ENCODE measurements around the gene ZNF439. TPM values are rescaled to one million over a fixed set of nuclear protein-coding genes. Genes with fewer than 3 reads are reported as not detected.

The ZNF439 gene
- total and polyA plus RNA-seq, 2 of the 13 experiments (the other 11 are each of a cell fraction or from before 2014, with no cell fraction given): 2.9 to 4.9 TPM

GRCh38 chr19:11881151-11881800 is 32.8 kb downstream of the ZNF439 start (continued):
- TF ChIP-seq AGO1 (IDR thresholded peaks at IDR 0.05; ENCODE audit: low read depth, low read length, poor library complexity, severe bottlenecking) (no peak), TFAP4 (IDR thresholded peaks at IDR 0.05; ENCODE audit: borderline replicate concordance, low read depth) (no peak)

- no peak overlapping the region for H3K4me2 ChIP-seq (ENCODE audit: low read depth, low read length)
- ChIA-PET POLR2A (no interaction called here), CTCF (ENCODE audit: low intra/inter-chr PET ratio, low total read pairs) (interaction anchor here (4.5 kb wide), 1 partner anchor 105 kb away, joined by 50 read pairs; no protein-coding TSS in a partner anchor)
- no peaks in the 10 kb centered on the region for H3K9me3 ChIP-seq (ENCODE audit: low read length)
- H4K20me1 ChIP-seq (ENCODE audit: insufficient read depth, low read length): no peaks in the 10 kb centered on the region
- 55% methylated on average over 2 of the region's 2 CpGs for WGBS (ENCODE audit: low lambda C conversion rate)
- no peaks in the 10 kb centered on the region for H3K36me3 ChIP-seq (replicated peaks in 1 of 2; ENCODE audit: control insufficient read depth in 1 of 2, insufficient read depth in 2 of 2, low read length in 2 of 2)
- intact Hi-C loops (cut with micrococcal nuclease; ENCODE audit: unreplicated experiment) (loop anchor here (5.0 kb wide), 1 partner anchor 175 kb away; no protein-coding TSS in a partner anchor), in situ Hi-C loops (cut with HindIII; ENCODE audit: extremely low pct_ligation_motif_present, low pct_unique_long_range_greater_than_20kb) (loop anchor here (5.0 kb wide), 1 partner anchor 260 kb away; the partner anchor contains the start of gene ZNF20)
- no TSS peak for BruUV-seq (replicated peaks)
- no peak overlapping the region for H3K27ac ChIP-seq (ENCODE audit: extremely low read length, insufficient read depth, low read length)
- no peak overlapping the region for H3K9ac ChIP-seq (ENCODE audit: insufficient read depth, low read depth, low read length)
- no peak overlapping the region for H2AFZ ChIP-seq (ENCODE audit: low read length)
- FAIRE-seq (no peak), ATAC-seq (no peak), DNase-seq (ENCODE audit: low spot score) (no peak)
- no peaks in the 10 kb centered on the region; a peak in 1 of 5 replicates for H3K27me3 ChIP-seq (ENCODE audit: control insufficient read depth in 1 of 2, insufficient read depth in 2 of 2, low read length in 2 of 2)
- no peaks in the 10 kb centered on the region for H3K79me2 ChIP-seq (ENCODE audit: insufficient read depth, low read length)
- H3K4me1 ChIP-seq (ENCODE audit: insufficient read depth, low read length): peaks cover 20% of the 10 kb centered on the region
- no peak overlapping the region for H3K4me3 ChIP-seq (replicated peaks in 1 of 3; ENCODE audit: insufficient read depth in 1 of 3, low read depth in 2 of 3, low read length in 3 of 3)
- no peak for TF ChIP-seq ZNF224 (CRISPR knock-in tag; IDR thresholded peaks at IDR 0.05)
- TF ChIP-seq THAP8 (CRISPR knock-in tag; IDR thresholded peaks at IDR 0.05; ENCODE audit: borderline replicate concordance): no peak
- no peak for TF ChIP-seq YY1 (IDR thresholded peaks at IDR 0.05; ENCODE audit: insufficient read depth, insufficient replicate concordance, low read depth, low read length)
- no peak for TF ChIP-seq MAX (IDR thresholded peaks at IDR 0.05)
- TF ChIP-seq TERF1 (CRISPR knock-in tag; IDR thresholded peaks at IDR 0.05): no peak
- TF ChIP-seq ZNF292 (CRISPR knock-in tag; IDR thresholded peaks at IDR 0.05; ENCODE audit: borderline replicate concordance, low read depth): no peak
- no peak for TF ChIP-seq PPARG (CRISPR knock-in tag; conservative IDR thresholded peaks at IDR 0.05)
- TF ChIP-seq RCOR2 (CRISPR knock-in tag; IDR thresholded peaks at IDR 0.05): no peak
- no peak for TF ChIP-seq TBX3 (IDR thresholded peaks at IDR 0.05; ENCODE audit: borderline replicate concordance)
- no peak for TF ChIP-seq ZNF598 (CRISPR knock-in tag; IDR thresholded peaks at IDR 0.05; ENCODE audit: borderline replicate concordance)
- no peak for TF ChIP-seq ZSCAN25 (CRISPR knock-in tag; IDR thresholded peaks at IDR 0.05)
- no peak for TF ChIP-seq SPEN (CRISPR knock-in tag; IDR thresholded peaks at IDR 0.05; ENCODE audit: low read depth)
- no peak for TF ChIP-seq MIER3 (CRISPR knock-in tag; IDR thresholded peaks at IDR 0.05; ENCODE audit: borderline replicate concordance)
- no peak for TF ChIP-seq ZSCAN9 (CRISPR knock-in tag; IDR thresholded peaks at IDR 0.05; ENCODE audit: borderline replicate concordance)
- no peak for TF ChIP-seq ZFP90 (CRISPR knock-in tag; IDR thresholded peaks at IDR 0.05; ENCODE audit: borderline replicate concordance)
- no peak for TF ChIP-seq ZNF800 (CRISPR knock-in tag; IDR thresholded peaks at IDR 0.05)
Measured at GRCh38 chr19:11882606-11883005, 34.1 kb downstream of the ZNF439 start.
